ENCODE measurements around the gene IMPDH1.

Gene IMPDH1

DNA sequence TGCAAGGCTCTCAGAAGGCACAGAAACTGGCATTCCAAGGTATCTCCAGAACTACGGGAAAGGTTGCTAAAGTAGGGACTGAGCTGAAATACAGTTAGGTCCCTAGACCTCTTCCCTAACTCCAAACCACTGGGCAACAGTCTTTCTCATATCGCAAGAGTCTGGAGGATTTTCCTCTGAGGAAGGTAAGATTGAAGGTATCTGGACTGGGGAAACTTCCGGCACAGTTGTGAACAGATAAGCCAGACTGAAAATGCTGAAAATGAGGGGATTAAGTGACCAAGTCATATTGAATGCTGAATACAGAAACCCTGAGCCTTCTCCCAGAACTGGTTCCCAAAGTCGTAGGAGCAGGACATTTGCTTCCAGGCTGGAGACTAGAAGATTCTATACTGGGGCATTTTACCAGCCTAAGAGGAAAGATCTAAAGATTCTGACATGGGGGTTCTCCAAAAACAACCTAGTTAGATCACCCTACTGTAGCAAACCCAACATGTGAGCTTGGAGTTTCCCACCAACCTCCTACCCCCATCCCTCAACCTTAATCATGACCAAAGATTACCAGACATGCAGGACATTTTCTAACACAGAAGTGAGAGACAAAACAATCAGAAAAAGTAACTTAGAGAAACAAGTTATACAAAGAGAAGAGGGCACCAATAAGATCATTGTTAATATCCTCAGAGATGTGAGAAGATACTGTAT is 45.5 kb downstream of the IMPDH1 start:
- peaks cover 23% of the 10 kb centered on the region for H3K4me1 Mint-ChIP-seq
- no peaks in the 10 kb centered on the region for H3K9me3 Mint-ChIP-seq
- no peak overlapping the region for H3K4me3 Mint-ChIP-seq
- peaks cover 25% of the 10 kb centered on the region for H3K27me3 Mint-ChIP-seq
- no peaks in the 10 kb centered on the region for H3K36me3 Mint-ChIP-seq
- H3K27ac Mint-ChIP-seq: no peak overlapping the region

DNA sequence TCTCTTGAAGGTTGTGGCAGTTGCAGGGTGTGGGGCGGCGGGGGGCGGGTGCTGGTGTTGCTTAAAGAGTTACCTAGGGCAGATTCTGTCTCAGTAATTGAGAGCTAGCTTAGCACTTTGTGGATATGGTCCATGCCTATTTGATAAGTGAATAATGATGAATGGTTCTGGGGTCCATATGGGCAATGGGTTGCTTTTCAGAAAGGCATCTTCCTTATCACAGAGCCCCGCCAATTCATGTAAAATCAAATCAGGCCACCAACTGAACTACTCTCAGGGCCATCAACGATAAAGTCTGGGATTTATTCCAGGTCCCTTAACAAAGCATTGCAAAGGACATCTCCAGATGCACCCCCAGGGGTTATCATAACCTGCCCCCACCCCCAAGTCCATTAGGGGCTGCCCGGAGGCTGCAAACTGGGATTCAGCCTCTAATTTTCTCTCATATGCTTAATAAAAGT is 46.5 kb downstream of the IMPDH1 start:
- Mint-ChIP-seq H3K4me1 (peaks cover 23% of the 10 kb centered on the region), H3K27me3 (peaks cover 25% of the 10 kb centered on the region), H3K27ac (no peak overlapping the region), H3K4me3 (no peak overlapping the region), H3K9me3 (no peaks in the 10 kb centered on the region), H3K36me3 (no peaks in the 10 kb centered on the region)

- H3K27ac Mint-ChIP-seq: peak overlapping the region; percentile 37
- H3K4me1 Mint-ChIP-seq: peaks cover 23% of the 10 kb centered on the region
- H3K27me3 Mint-ChIP-seq: peaks cover 25% of the 10 kb centered on the region
- no peaks in the 10 kb centered on the region for H3K9me3 Mint-ChIP-seq
- no peaks in the 10 kb centered on the region for H3K36me3 Mint-ChIP-seq
- peak overlapping the region; percentile 81 for H3K4me3 Mint-ChIP-seq
These were observed 47.1 kb downstream of the IMPDH1 start for GRCh38 chr7:128362670-128363069.

DNA sequence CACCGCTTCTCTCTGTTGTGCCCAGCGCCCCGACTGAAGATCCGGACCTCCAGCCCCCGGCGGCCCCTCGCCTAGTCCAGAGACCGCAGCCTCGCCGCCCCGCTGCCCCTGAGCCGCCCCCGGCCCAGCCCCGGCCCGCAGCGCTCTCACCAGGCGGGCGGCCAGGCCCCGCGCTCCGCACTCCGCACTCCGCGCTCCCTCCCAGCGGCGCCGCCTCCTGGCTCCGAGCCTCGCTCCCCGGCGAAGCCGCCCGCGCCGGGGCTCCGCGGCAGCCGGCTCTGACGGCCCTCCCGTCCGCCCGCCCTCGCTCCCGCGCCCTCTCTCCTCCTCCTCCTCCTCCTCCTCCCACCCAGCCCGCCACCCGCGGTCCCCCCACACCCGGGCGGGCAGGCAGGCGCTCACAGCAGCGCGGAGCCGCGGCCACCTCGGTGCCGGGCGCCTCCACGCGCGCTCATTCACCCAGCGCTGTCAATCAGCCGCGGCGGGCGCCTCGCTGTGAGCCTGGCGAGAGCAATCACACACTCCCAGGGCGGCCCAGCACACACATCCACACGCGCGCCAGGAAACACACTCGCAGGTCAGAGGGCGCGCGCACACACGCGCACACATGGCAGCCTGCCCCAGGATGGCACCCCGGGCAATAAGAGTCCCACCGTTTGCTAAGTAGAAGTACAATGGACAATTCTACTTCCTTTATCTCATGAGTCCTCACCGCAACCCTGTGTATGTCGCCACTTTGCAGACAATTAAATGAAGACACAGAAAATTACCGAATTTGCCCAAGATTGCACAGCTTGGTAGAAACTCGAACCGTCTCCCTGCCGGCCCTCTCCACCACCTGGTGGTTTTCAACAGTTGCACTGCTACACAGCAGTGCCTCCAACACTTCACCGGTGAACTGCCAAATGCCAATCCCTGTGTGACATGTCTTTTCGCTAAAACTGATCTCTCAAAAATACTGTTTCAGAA is 48.1 kb downstream of the IMPDH1 start, which contains the start of gene PRRT4:
PRRT4 (minus strand) TSS at position 280 of the 969 bp plus-strand sequence.
- no peaks in the 10 kb centered on the region for H3K36me3 Mint-ChIP-seq
- H3K9me3 Mint-ChIP-seq: no peaks in the 10 kb centered on the region
- H3K27ac Mint-ChIP-seq: peak within 1 kb of the TSS; percentile 62
- peak within 1 kb of the TSS; percentile 83 for H3K4me3 Mint-ChIP-seq
- H3K4me1 Mint-ChIP-seq: peaks cover 23% of the 10 kb centered on the region
- H3K27me3 Mint-ChIP-seq: peaks cover 20% of the 10 kb centered on the region

- Mint-ChIP-seq H3K4me3 (no peak overlapping the region), H3K36me3 (no peaks in the 10 kb centered on the region), H3K27me3 (peaks cover 20% of the 10 kb centered on the region), H3K9me3 (no peaks in the 10 kb centered on the region), H3K27ac (no peak overlapping the region), H3K4me1 (peaks cover 23% of the 10 kb centered on the region)
These were observed 49.5 kb downstream of the IMPDH1 start for GRCh38 chr7:128360359-128360678.

DNA sequence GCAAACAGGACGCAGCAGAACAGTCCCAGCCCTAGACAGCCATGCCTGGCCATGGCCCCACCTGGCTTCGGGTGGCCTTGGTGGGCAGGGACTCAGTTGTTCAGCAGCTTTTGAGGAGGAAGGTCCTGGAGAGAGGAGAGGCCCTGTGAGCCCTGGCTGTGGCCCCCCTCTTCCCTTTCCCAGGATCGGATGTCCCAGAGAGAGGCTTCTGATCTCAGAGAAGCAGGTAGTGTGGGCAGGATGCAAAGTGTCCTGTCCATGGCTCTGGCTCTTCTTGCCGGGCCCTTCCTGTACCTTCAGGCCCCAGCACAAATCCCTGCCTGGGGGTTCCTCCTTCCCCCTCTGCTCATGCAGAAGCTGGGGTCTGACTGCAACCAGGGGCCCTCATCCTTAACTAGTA is 49.8 kb downstream of the IMPDH1 start:
- Mint-ChIP-seq H3K4me3 (peak overlapping the region; percentile 44), H3K27me3 (peaks cover 18% of the 10 kb centered on the region), H3K9me3 (no peaks in the 10 kb centered on the region), H3K36me3 (no peaks in the 10 kb centered on the region), H3K27ac (no peak overlapping the region), H3K4me1 (peaks cover 23% of the 10 kb centered on the region)

- Mint-ChIP-seq H3K4me1 (peaks cover 23% of the 10 kb centered on the region), H3K36me3 (no peaks in the 10 kb centered on the region), H3K4me3 (peak overlapping the region; percentile 44), H3K9me3 (no peaks in the 10 kb centered on the region), H3K27me3 (peaks cover 14% of the 10 kb centered on the region), H3K27ac (no peak overlapping the region)
These were observed 50.4 kb downstream of the IMPDH1 start for GRCh38 chr7:128359336-128359735.

- Mint-ChIP-seq H3K36me3 (no peaks in the 10 kb centered on the region), H3K4me1 (peaks cover 25% of the 10 kb centered on the region), H3K4me3 (no peak overlapping the region), H3K9me3 (no peaks in the 10 kb centered on the region), H3K27me3 (peaks cover 14% of the 10 kb centered on the region), H3K27ac (no peak overlapping the region)
These were observed 51.5 kb downstream of the IMPDH1 start for GRCh38 chr7:128358233-128358632.

DNA sequence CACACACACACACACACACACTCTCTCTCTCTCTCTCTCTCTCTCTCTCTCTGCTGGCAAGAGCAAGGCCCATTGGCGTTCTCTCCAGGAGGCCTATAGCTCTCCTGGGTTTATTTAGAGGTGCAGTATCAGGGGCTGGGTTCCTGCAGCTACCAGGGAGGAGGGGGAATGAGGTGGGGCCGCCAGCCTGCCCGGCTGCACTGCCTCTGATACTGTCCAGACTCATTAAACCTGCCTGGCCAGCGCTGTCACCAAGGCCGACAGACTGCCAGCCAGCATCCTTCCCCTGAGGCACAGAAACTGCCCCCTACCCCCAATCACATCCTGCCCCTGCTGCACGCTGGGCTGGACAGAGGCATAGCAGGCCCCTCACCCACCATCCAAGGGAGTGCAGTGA is 52.6 kb downstream of the IMPDH1 start:
- Mint-ChIP-seq H3K36me3 (no peaks in the 10 kb centered on the region), H3K9me3 (no peaks in the 10 kb centered on the region), H3K27me3 (peaks cover 19% of the 10 kb centered on the region), H3K27ac (no peak overlapping the region), H3K4me1 (peaks cover 20% of the 10 kb centered on the region), H3K4me3 (no peak overlapping the region)

DNA sequence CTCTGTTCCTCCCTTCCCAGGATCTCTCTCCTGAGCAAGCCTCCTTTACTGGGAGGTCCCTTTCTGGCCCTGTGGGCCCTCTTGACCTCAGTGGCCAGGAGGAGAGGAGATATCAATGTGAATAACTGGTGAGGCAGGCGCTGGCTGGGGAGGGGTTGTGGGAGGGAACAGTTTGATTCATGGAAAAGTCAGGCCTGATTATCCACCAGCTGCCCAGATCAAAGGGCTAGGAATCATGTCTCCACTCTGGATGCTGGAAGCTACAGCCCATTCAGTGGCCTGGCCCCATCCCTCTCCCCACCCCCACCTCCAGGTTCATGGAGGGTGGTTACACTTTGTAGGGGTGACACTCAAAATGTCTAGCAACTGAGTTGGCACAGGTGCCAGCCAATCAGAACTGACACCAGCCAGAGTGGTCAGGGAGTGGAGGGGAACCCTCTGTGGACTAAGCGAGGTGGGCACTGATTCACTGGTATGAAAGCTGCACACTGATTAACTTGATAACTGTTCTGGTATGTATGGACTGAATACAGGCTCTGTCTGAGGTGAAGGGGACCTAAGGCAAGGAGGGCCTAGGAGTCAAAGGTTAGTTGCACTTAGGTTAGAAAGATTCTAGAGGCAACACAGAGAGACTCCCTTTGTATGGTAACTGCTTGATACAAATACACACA is 53.1 kb downstream of the IMPDH1 start:
- no peaks in the 10 kb centered on the region for H3K36me3 Mint-ChIP-seq
- H3K4me1 Mint-ChIP-seq: peaks cover 15% of the 10 kb centered on the region
- no peaks in the 10 kb centered on the region for H3K9me3 Mint-ChIP-seq
- no peak overlapping the region for H3K4me3 Mint-ChIP-seq
- peaks cover 17% of the 10 kb centered on the region for H3K27me3 Mint-ChIP-seq
- no peak overlapping the region for H3K27ac Mint-ChIP-seq

DNA sequence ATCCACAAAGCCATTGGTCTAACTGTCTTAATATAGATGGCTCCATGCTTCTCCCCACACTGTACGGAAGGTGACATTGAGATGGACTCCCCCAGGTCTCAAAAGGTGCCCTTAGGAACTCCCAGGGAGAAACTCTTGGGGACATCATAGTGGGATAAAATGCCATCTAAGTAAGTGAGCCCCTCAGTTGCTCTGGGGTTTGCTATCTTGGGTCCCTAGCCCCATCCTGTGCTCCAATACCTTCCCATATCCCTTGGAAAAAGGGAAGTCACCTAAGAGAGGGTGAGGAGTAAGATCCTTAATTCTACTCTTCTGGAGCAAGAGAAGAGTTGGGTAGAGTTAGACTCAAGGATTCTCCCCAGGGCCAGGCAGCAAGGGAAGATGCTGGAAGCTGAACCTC is 56.2 kb downstream of the IMPDH1 start:
- Mint-ChIP-seq H3K36me3 (no peaks in the 10 kb centered on the region), H3K9me3 (no peaks in the 10 kb centered on the region), H3K4me3 (peak overlapping the region; percentile 68), H3K4me1 (peaks cover 7% of the 10 kb centered on the region), H3K27ac (no peak overlapping the region), H3K27me3 (peaks cover 19% of the 10 kb centered on the region)

DNA sequence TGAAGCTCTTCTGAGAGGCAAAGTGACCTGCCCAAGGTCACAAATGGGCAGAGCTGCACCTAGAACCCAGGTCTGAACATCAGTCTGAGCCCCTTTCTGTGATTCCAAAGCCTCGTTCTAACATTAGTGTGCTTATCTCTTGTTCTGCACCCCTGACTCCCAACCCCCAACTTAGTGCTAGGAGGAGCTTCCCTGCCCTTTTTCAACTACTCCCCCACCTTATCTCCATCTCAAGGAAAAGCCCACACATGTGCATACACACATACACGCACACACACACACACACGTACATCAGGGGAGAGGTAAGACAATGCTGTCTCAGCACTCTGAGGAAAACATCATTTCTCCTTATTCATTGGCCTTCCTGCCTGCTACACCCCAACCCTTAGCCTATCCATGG is 56.6 kb downstream of the IMPDH1 start:
- peaks cover 20% of the 10 kb centered on the region for H3K27me3 Mint-ChIP-seq
- peak overlapping the region; percentile 68 for H3K4me3 Mint-ChIP-seq

DNA sequence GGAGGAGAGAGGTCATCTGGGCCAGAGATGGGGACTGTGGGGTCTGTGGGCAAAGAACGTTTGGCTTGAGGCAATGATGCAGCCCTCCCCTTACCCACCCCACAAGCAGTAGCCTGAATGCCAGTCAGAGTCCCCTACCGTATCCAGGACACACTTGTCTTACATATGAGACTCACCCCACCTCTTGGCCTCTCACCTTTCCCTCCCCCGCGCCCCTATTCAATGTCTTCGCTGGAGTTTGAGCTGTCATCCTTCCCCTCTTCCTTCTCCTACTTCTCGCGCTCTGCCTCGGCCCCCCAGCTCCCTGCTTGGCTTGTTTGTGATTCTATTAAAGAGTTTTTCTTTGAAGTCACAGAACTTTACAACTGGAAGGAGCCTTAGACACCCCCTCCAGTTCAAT is 57.1 kb downstream of the IMPDH1 start:
- Mint-ChIP-seq H3K4me3 (peak overlapping the region; percentile 68), H3K36me3 (no peaks in the 10 kb centered on the region), H3K4me1 (peaks cover 7% of the 10 kb centered on the region), H3K27me3 (peaks cover 20% of the 10 kb centered on the region), H3K9me3 (no peaks in the 10 kb centered on the region), H3K27ac (no peak overlapping the region)

More for the DNA sequence above, 56.6 kb downstream of the IMPDH1 start:
- Mint-ChIP-seq H3K36me3 (no peaks in the 10 kb centered on the region), H3K27ac (no peak overlapping the region), H3K4me1 (peaks cover 7% of the 10 kb centered on the region), H3K9me3 (no peaks in the 10 kb centered on the region)

GRCh38 chr7:128352153-128352537 is 57.6 kb downstream of the IMPDH1 start:
- H3K27me3 Mint-ChIP-seq: peaks cover 20% of the 10 kb centered on the region
- no peaks in the 10 kb centered on the region for H3K9me3 Mint-ChIP-seq
- peaks cover 7% of the 10 kb centered on the region for H3K4me1 Mint-ChIP-seq
- no peaks in the 10 kb centered on the region for H3K36me3 Mint-ChIP-seq
- no peak overlapping the region for H3K4me3 Mint-ChIP-seq
- no peak overlapping the region for H3K27ac Mint-ChIP-seq

DNA sequence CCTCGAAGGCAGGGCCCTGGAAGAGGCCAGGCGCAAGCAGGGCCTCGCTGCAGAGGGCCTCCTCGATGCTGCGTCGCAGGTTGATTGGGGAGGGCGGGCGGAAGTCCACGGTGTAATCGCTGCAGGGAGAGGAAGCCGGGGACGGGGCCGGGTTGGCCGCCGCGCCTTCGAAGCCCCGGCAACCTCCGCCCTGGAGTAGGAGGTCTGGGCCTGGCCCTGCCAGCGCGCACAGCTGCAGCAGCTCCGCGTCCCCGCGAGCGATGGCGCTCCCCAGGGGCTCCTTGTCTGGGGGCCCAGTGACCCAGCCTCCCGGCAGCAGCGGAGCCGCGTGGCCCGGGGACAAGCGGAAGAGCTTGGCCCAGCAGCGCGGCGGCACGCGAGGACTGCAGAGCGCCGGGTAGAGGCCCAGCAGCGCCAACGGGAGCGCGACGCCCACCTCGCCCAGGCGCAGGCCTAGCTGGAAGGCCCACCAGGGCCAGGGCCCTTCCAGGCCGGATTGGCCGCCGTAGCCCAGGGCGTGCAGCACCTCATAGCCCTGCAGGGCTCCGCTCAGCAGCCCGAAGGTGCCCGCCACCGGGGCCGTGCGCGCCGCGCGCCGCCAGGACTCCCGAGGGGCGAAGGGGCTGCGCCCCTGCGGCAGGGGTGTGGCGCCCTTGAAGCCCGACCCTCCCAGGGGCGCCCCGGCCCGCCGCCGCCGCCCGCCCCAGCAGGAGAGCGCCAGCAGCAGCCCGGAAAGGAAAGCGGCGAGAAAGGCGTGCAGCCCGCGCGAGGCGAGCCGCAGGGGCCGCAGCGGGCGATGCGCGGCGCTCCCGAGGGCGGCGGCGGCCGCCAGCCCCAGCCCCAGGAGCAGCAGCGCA is 58.3 kb downstream of the IMPDH1 start:
- Mint-ChIP-seq H3K36me3 (no peaks in the 10 kb centered on the region), H3K27me3 (peaks cover 20% of the 10 kb centered on the region), H3K4me1 (peaks cover 7% of the 10 kb centered on the region), H3K9me3 (no peaks in the 10 kb centered on the region), H3K27ac (no peak overlapping the region), H3K4me3 (peak overlapping the region; percentile 51)
